ENCODE results near the gene ANKDD1A.

- no peak for TF ChIP-seq EZH2phosphoT487 (conservative IDR thresholded peaks at IDR 0.05; ENCODE audit: low read length)
- TF ChIP-seq CTCF (IDR thresholded peaks at IDR 0.05; ENCODE audit: insufficient read depth, low read length, poor library complexity, severe bottlenecking), result no peak
Observed at GRCh38 chr15:64934023-64934422, 22.3 kb downstream of the ANKDD1A start.
